Measurements from ENCODE around the gene C9orf153. TPM values are rescaled to one million over a fixed set of nuclear protein-coding genes. Genes with fewer than 3 reads are reported as not detected.

The C9orf153 gene
- total RNA-seq, 2 experiments from 2014 or later = 0.34 to 0.42 TPM

- peak overlapping the region; percentile 82 for H3K4me3 Mint-ChIP-seq
- peaks cover 36% of the 10 kb centered on the region for H3K4me1 Mint-ChIP-seq (ENCODE audit: low read depth)
- ChIA-PET CTCF (interaction anchor here (0.7 to 1.3 kb wide), 2 partner anchors 8 to 16 kb away, joined by 3 read pairs; no protein-coding TSS in a partner anchor), POLR2A (interaction anchor here (1.0 to 1.8 kb wide), 10 partner anchors 8 to 540 kb away, joined by 3 to 6 read pairs (median 4); no protein-coding TSS in a partner anchor)
- H3K36me3 Mint-ChIP-seq (ENCODE audit: low read depth) = peaks cover 22% of the 10 kb centered on the region
- H3K27me3 Mint-ChIP-seq (ENCODE audit: low read depth) = no peaks in the 10 kb centered on the region
- DNase-seq = no peak
- H3K9me3 Mint-ChIP-seq (ENCODE audit: insufficient read depth) = no peaks in the 10 kb centered on the region
- peak overlapping the region; percentile 94 for H3K27ac Mint-ChIP-seq
- peak; percentile 48 for ATAC-seq
Measured at GRCh38 chr9:86282979-86283535, 23.6 kb upstream of the C9orf153 start.

DNA sequence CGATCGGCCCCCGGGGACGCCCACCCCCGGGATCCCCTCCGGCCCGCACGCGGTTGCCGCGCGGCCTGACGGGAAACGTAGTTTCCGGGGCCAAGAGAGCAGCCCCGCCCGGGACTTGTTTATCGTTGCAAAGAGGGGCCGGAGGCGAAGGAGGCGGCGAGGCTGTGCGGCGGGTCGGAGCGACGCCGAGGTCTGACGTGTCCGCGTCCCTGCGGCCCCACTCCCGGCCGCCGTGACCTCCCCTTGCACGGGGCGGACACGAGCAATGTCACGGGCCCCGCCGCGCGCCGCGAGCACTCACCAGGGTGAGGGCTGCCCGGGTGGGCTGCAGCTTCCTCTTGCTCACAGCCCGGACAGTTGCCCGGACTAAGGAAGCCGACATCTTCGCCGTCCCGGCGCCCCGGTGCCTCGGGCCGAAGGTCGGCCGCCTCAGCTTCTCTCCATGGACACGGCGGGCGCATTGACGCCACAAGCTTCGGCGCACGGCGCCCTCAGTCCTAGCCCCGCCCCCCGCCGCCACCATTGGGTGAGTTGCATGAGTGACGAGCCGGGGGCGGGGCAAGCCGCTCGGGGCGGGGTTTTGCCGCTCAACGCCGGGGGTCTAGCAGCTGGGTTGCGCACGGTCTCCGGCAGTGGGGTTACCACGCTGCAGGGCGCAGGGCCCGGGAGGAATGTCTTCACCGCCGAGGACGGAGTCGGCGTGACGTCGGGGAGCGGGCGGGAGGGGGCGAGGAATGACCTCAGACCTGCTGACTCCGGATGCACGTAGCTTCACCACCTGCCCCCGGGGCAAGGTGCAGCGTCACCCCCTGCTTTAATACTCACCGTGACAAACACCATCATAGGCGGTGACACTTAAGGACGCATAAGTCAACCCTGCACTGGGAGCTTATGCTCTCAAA, 22.9 kb upstream of the C9orf153 start, which contains the start of gene ISCA1:
Gene ISCA1 (minus strand): TSS at position 462 of the 902 bp plus-strand sequence. CDS start 80 bp downstream, at position 382.
- DNase-seq (peak; percentile 98), ATAC-seq (peak; percentile 89)
- Mint-ChIP-seq H3K27me3 (ENCODE audit: low read depth) (no peaks in the 10 kb centered on the region), H3K9me3 (ENCODE audit: insufficient read depth) (no peaks in the 10 kb centered on the region), H3K27ac (peak within 1 kb of the TSS; percentile 94), H3K4me1 (ENCODE audit: low read depth) (peaks cover 34% of the 10 kb centered on the region), H3K36me3 (ENCODE audit: low read depth) (peaks cover 19% of the 10 kb centered on the region), H3K4me3 (peak within 1 kb of the TSS; percentile 82)
- POLR2A ChIA-PET = interaction anchor here (0.8 to 1.8 kb wide), 11 partner anchors 9 to 539 kb away, joined by 3 to 6 read pairs (median 4); partner anchors contain the start of gene TUT7
- CTCF ChIA-PET = interaction anchor here (0.7 to 1.3 kb wide), 2 partner anchors 8 to 17 kb away, joined by 3 read pairs; no protein-coding TSS in a partner anchor

DNA sequence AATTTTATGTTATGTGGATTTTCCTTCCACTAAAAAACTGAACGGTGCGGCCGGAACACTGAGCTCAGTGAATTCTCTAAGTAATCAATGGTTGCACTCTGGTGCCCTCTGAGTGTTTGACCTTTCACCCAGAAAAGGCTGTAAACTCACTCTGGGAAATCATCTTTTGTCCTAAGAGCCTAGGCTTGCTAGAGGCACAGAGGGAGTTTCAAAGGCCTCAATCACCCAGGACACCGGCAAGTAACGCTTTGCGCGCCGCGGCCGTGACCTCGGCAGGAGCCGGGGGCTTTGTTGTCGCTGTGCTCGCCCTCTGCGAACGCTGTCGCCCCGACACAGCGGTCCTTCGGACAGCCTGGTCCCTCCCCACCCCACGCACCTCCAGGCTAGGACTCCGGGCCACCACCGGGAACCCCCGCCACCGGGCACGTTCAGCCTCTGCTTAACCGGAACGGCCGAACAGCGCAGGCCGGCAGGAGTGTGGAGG, 22.2 kb upstream of the C9orf153 start:
- CTCF ChIA-PET = no interaction called here
- H3K27ac Mint-ChIP-seq = peak overlapping the region; percentile 94
- peaks cover 17% of the 10 kb centered on the region for H3K36me3 Mint-ChIP-seq (ENCODE audit: low read depth)
- H3K4me3 Mint-ChIP-seq = peak overlapping the region; percentile 82
- no peaks in the 10 kb centered on the region for H3K27me3 Mint-ChIP-seq (ENCODE audit: low read depth)
- POLR2A ChIA-PET = interaction anchor here (1.1 to 1.8 kb wide), 6 partner anchors 9 to 70 kb away, joined by 3 to 6 read pairs (median 4); no protein-coding TSS in a partner anchor
- ATAC-seq (no peak), DNase-seq (no peak)
- no peaks in the 10 kb centered on the region for H3K9me3 Mint-ChIP-seq (ENCODE audit: insufficient read depth)
- H3K4me1 Mint-ChIP-seq (ENCODE audit: low read depth) = peaks cover 33% of the 10 kb centered on the region

GRCh38 chr9:86280580-86280979, 21.1 kb upstream of the C9orf153 start:
- peaks cover 14% of the 10 kb centered on the region for H3K36me3 Mint-ChIP-seq (ENCODE audit: low read depth)
- H3K27me3 Mint-ChIP-seq (ENCODE audit: low read depth) = no peaks in the 10 kb centered on the region
- ATAC-seq (no peak), DNase-seq (no peak)
- peak overlapping the region; percentile 82 for H3K4me3 Mint-ChIP-seq
- ChIA-PET CTCF (no interaction called here), POLR2A (no interaction called here)
- H3K4me1 Mint-ChIP-seq (ENCODE audit: low read depth) = peaks cover 31% of the 10 kb centered on the region
- no peak overlapping the region for H3K27ac Mint-ChIP-seq
- H3K9me3 Mint-ChIP-seq (ENCODE audit: insufficient read depth) = no peaks in the 10 kb centered on the region

GRCh38 chr9:86279839-86280238, 20.4 kb upstream of the C9orf153 start:
- H3K27ac Mint-ChIP-seq = no peak overlapping the region
- DNase-seq (no peak), ATAC-seq (no peak)
- H3K4me3 Mint-ChIP-seq = peak overlapping the region; percentile 9
- ChIA-PET CTCF (no interaction called here), POLR2A (no interaction called here)
- H3K27me3 Mint-ChIP-seq (ENCODE audit: low read depth) = no peaks in the 10 kb centered on the region
- H3K36me3 Mint-ChIP-seq (ENCODE audit: low read depth) = peaks cover 14% of the 10 kb centered on the region
- peaks cover 31% of the 10 kb centered on the region for H3K4me1 Mint-ChIP-seq (ENCODE audit: low read depth)
- H3K9me3 Mint-ChIP-seq (ENCODE audit: insufficient read depth) = no peaks in the 10 kb centered on the region

- H3K4me3 Mint-ChIP-seq = no peak overlapping the region
- ATAC-seq = no peak
- ChIA-PET POLR2A (no interaction called here), CTCF (interaction anchor here (1.1 to 2.5 kb wide), 3 partner anchors 13 to 75 kb away, joined by 3 to 8 read pairs (median 5); no protein-coding TSS in a partner anchor)
- H3K27ac Mint-ChIP-seq = no peak overlapping the region
- H3K36me3 Mint-ChIP-seq (ENCODE audit: low read depth) = peaks cover 20% of the 10 kb centered on the region
- no peaks in the 10 kb centered on the region for H3K9me3 Mint-ChIP-seq (ENCODE audit: insufficient read depth)
- no peaks in the 10 kb centered on the region for H3K27me3 Mint-ChIP-seq (ENCODE audit: low read depth)
- DNase-seq = no peak
- peaks cover 23% of the 10 kb centered on the region for H3K4me1 Mint-ChIP-seq (ENCODE audit: low read depth)
Measured at GRCh38 chr9:86277072-86277471, 17.6 kb upstream of the C9orf153 start.

DNA sequence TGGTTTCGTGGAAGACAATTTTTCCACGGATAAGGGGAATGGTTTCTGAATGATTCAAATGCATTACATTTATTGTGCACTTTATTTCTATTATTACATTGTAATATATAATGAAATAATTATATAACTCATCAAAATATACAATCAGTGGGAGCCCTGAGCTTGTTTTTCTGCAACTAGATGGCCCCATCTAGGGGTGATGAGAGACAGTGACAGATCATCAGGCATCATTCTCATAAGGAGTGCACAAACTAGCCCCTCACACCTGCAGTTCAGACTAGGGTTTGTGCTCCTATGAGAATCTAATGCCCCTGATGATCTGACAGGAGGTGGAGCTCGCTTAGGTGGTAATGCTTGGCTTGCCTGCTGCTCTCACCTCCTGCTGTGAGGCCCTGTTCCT, 16.5 kb upstream of the C9orf153 start:
- Mint-ChIP-seq H3K4me3 (no peak overlapping the region), H3K36me3 (ENCODE audit: low read depth) (peaks cover 26% of the 10 kb centered on the region), H3K27ac (no peak overlapping the region), H3K9me3 (ENCODE audit: insufficient read depth) (no peaks in the 10 kb centered on the region), H3K4me1 (ENCODE audit: low read depth) (peaks cover 17% of the 10 kb centered on the region), H3K27me3 (ENCODE audit: low read depth) (no peaks in the 10 kb centered on the region)
- ATAC-seq (no peak), DNase-seq (no peak)
- ChIA-PET CTCF (interaction anchor here (1.4 to 2.5 kb wide), 2 partner anchors 11 to 73 kb away, joined by 3 to 8 read pairs; no protein-coding TSS in a partner anchor), POLR2A (no interaction called here)

- Mint-ChIP-seq H3K36me3 (ENCODE audit: low read depth) (peaks cover 25% of the 10 kb centered on the region), H3K27me3 (ENCODE audit: low read depth) (no peaks in the 10 kb centered on the region), H3K4me3 (no peak overlapping the region), H3K4me1 (ENCODE audit: low read depth) (peaks cover 14% of the 10 kb centered on the region), H3K27ac (no peak overlapping the region), H3K9me3 (ENCODE audit: insufficient read depth) (no peaks in the 10 kb centered on the region)
- ChIA-PET POLR2A (no interaction called here), CTCF (interaction anchor here (0.6 to 2.5 kb wide), 2 partner anchors 51 to 72 kb away, joined by 3 to 8 read pairs; no protein-coding TSS in a partner anchor)
- DNase-seq = no peak
- ATAC-seq = no peak
Measured at GRCh38 chr9:86274821-86275643, 15.6 kb upstream of the C9orf153 start.

DNA sequence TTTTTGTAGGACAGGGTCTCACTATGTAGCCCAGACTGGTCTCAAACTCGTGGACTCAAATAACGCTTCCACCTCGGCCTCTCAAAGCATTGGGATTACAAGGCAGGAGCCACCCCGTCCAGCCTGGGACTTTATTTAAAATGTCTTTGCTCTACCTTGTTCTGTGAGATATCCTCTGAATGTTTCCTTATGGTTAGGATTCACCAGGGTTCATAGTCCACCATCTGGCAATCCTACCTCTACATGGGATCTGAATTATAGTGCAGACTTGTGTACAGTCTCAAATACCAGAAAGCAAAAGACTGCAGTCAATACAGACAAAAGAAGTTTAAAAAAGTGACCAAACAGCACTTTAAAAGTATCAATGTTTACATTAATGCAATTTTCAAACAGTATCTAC, 12.8 kb upstream of the C9orf153 start:
- no peaks in the 10 kb centered on the region for H3K9me3 Mint-ChIP-seq (ENCODE audit: insufficient read depth)
- ATAC-seq (no peak), DNase-seq (no peak)
- ChIA-PET POLR2A (no interaction called here), CTCF (no interaction called here)
- H3K27ac Mint-ChIP-seq = no peak overlapping the region
- no peaks in the 10 kb centered on the region for H3K27me3 Mint-ChIP-seq (ENCODE audit: low read depth)
- peaks cover 3% of the 10 kb centered on the region for H3K4me1 Mint-ChIP-seq (ENCODE audit: low read depth)
- H3K36me3 Mint-ChIP-seq (ENCODE audit: low read depth) = peaks cover 22% of the 10 kb centered on the region
- H3K4me3 Mint-ChIP-seq = no peak overlapping the region

DNA sequence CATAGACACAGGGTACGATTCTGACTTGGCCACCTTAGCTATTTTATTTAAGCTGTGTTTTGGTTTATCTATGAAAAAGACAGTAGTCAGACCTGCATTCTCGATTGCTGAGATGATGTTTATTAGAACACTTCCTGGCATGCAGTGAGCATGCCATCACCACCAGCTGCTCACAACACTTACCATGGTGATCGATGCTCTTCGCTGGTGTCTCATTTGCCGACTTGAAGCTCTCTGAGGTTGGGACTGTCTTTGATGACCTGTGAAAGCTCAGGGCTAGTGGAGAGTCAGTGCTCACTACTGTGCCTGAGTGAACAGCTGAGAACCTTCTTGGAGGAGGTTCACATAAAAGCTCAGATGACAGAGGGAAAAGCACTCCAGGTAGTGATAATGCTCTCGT, 4.4 kb upstream of the C9orf153 start:
- ATAC-seq = no peak
- Mint-ChIP-seq H3K36me3 (ENCODE audit: low read depth) (peaks cover 17% of the 10 kb centered on the region), H3K27me3 (ENCODE audit: low read depth) (no peaks in the 10 kb centered on the region), H3K4me1 (ENCODE audit: low read depth) (no peaks in the 10 kb centered on the region), H3K27ac (no peak overlapping the region), H3K9me3 (ENCODE audit: insufficient read depth) (no peaks in the 10 kb centered on the region), H3K4me3 (no peak overlapping the region)
- ChIA-PET CTCF (interaction anchor here (1.7 kb wide), 1 partner anchor 13 kb away, joined by 3 read pairs; no protein-coding TSS in a partner anchor), POLR2A (no interaction called here)
- DNase-seq = no peak

DNA sequence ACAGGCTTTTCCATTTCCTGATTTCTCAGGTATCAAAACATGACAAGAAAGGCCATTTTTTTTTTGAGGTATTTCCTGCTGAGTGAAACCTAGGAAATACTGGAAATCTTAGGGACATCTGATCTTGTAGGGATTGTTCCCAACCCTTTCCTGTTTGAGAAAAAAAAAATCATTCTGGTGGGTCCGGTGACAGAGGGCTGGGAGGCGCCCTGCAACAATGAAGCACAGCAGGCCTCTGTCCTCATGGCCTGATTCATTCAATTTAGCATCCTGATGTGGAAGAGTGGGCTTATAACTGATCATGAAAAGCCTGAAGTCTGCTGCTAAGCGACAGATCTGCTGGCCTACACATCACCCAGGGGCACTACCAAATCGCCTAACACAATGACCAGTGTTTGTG, 3.0 kb upstream of the C9orf153 start:
- no peak overlapping the region for H3K4me3 Mint-ChIP-seq

More for the DNA sequence above, 3.0 kb upstream of the C9orf153 start:
- DNase-seq (no peak), ATAC-seq (no peak)
- Mint-ChIP-seq H3K27ac (no peak overlapping the region), H3K36me3 (ENCODE audit: low read depth) (peaks cover 14% of the 10 kb centered on the region), H3K9me3 (ENCODE audit: insufficient read depth) (no peaks in the 10 kb centered on the region), H3K27me3 (ENCODE audit: low read depth) (no peaks in the 10 kb centered on the region), H3K4me1 (ENCODE audit: low read depth) (no peaks in the 10 kb centered on the region)
- POLR2A ChIA-PET = no interaction called here
- CTCF ChIA-PET = no interaction called here
